Measurements from ENCODE around the gene HSPA12A.

HSPA12A gene

GRCh38 chr10:116743266-116744064 is 1.1 kb upstream of the HSPA12A start:
- no peak for FAIRE-seq

GRCh38 chr10:116741391-116742351 is 695 bp downstream of the HSPA12A start:
- FAIRE-seq = no peak

GRCh38 chr10:116740971-116741370 is 1.4 kb downstream of the HSPA12A start:
- FAIRE-seq = no peak

GRCh38 chr10:116738339-116738738 is 4.0 kb downstream of the HSPA12A start:
- no peak for FAIRE-seq

- no peak for FAIRE-seq
Observed at GRCh38 chr10:116737627-116738327, 4.6 kb downstream of the HSPA12A start.

GRCh38 chr10:116733566-116733965 is 8.8 kb downstream of the HSPA12A start:
- FAIRE-seq = no peak

GRCh38 chr10:116732573-116732972 is 9.8 kb downstream of the HSPA12A start:
- no peak for FAIRE-seq

- no peak for FAIRE-seq
Observed at GRCh38 chr10:116730464-116731260, 11.7 kb downstream of the HSPA12A start.

- FAIRE-seq = no peak
Observed at GRCh38 chr10:116729243-116729642, 13.1 kb downstream of the HSPA12A start.

- no peak for FAIRE-seq
Observed at GRCh38 chr10:116728526-116729096, 13.8 kb downstream of the HSPA12A start.

GRCh38 chr10:116723428-116724281 is 18.7 kb downstream of the HSPA12A start:
- FAIRE-seq = no peak

GRCh38 chr10:116722736-116723427 is 19.5 kb downstream of the HSPA12A start:
- FAIRE-seq = no peak

- no peak for FAIRE-seq
Observed at GRCh38 chr10:116721547-116722392, 20.6 kb downstream of the HSPA12A start.

GRCh38 chr10:116720668-116721546 is 21.5 kb downstream of the HSPA12A start:
- FAIRE-seq = no peak

GRCh38 chr10:116720241-116720643 is 22.1 kb downstream of the HSPA12A start:
- no peak for FAIRE-seq

GRCh38 chr10:116719804-116720203 is 22.6 kb downstream of the HSPA12A start:
- FAIRE-seq = no peak

- FAIRE-seq = no peak
Observed at GRCh38 chr10:116718058-116718457, 24.3 kb downstream of the HSPA12A start.

GRCh38 chr10:116716381-116716780 is 26.0 kb downstream of the HSPA12A start:
- no peak for FAIRE-seq

Measured in A204.1 (cell line).